GM12801 (cell line): ENCODE measurements around the gene KRTAP20-3.

ENCODE experiments used
- TF ChIP-seq, protein P1 (sequence below): IDR thresholded peaks from one replicate; pipeline ENCODE4 v1.5.1; 2011; ENCODE audit warnings: control low read depth; ENCODE audit not compliant: insufficient read length; ENCODE audit errors: extremely low read depth

The KRTAP20-3 gene

DNA sequence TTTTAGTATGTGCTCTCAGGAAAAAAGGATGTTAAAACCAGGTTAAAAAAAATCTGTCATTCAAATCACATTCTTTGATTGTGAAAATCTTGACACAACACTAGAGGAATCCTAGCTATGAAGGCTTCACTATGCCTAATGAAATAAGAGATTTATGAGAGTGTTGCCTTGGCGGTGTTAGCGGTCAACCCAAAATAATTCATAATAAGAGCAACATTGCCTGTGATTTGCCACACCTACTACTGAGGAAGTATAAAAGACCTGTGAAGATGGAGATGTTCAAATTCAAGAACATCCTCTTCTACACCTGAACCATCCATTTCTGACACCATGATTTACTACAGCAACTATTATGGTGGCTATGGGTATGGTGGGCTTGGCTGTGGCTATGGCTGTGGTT is 26.5 kb upstream of the KRTAP20-3 start, which contains the start of gene KRTAP20-1:
Gene KRTAP20-1 (plus strand): TSS at position 301 of the 400 bp plus-strand sequence. CDS start 30 bp downstream, at position 331.
- TF ChIP-seq, protein P1, sequence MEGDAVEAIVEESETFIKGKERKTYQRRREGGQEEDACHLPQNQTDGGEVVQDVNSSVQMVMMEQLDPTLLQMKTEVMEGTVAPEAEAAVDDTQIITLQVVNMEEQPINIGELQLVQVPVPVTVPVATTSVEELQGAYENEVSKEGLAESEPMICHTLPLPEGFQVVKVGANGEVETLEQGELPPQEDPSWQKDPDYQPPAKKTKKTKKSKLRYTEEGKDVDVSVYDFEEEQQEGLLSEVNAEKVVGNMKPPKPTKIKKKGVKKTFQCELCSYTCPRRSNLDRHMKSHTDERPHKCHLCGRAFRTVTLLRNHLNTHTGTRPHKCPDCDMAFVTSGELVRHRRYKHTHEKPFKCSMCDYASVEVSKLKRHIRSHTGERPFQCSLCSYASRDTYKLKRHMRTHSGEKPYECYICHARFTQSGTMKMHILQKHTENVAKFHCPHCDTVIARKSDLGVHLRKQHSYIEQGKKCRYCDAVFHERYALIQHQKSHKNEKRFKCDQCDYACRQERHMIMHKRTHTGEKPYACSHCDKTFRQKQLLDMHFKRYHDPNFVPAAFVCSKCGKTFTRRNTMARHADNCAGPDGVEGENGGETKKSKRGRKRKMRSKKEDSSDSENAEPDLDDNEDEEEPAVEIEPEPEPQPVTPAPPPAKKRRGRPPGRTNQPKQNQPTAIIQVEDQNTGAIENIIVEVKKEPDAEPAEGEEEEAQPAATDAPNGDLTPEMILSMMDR, result no peak

DNA sequence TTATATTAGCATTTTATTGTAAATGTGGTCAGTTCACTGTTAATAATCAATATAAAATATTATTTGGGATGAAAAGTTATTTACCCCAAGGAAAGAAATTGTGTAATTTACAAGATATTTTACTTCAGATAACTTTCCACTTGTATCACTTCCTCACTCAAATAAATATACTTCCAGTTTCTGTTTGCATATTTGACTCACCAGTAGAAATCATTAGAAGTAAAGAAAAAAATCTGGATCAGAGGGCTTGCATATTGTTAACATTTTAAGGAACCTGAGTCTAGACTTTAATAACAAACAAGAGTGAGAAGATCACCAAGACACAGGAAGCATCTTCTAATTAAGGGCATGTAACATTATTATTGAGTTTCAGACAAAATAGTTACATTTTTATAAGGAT is 22.6 kb upstream of the KRTAP20-3 start:
- TF ChIP-seq, protein P1, result no peak

DNA sequence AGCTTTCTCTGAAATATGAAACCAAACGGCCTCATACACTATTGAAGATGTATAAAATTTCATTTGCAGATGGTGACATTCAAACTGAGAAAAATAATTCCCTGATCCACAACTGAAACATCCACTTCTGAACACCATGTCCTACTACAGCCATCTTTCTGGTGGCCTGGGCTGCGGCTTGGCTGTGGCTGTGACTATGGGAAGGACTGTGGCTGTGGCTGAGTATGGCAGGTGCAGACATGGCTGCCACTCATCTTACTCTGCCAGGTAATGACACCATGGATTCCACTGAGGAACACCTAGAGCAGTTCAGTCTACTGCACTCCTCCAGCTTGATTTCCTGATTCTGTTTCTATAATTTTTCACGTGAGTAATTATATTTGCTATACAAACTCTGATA is 22.1 kb upstream of the KRTAP20-3 start, which contains the start of gene KRTAP20-4:
Gene KRTAP20-4 (plus strand): TSS at position 106 of the 400 bp plus-strand sequence.
- TF ChIP-seq, protein P1, result no peak

DNA sequence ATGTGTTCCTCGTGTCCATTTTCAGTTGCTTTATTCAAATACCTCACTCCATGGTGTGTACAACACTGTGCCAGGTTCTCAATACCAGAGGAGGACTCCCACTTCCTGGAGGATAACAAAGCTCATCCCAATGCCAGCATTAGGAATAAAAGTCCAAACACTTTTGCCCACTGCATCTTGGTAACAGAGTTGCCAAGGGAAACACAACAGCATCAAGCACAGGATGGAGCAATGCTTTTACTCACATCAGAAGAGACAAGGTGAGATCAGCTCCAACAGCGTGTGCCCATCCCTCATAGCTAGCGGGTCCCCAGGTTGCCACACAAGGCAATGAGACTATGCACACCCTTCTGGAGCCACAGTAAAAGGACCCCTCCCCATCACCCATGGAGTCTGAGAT is 19.3 kb upstream of the KRTAP20-3 start:
- TF ChIP-seq, protein P1, result no peak

DNA sequence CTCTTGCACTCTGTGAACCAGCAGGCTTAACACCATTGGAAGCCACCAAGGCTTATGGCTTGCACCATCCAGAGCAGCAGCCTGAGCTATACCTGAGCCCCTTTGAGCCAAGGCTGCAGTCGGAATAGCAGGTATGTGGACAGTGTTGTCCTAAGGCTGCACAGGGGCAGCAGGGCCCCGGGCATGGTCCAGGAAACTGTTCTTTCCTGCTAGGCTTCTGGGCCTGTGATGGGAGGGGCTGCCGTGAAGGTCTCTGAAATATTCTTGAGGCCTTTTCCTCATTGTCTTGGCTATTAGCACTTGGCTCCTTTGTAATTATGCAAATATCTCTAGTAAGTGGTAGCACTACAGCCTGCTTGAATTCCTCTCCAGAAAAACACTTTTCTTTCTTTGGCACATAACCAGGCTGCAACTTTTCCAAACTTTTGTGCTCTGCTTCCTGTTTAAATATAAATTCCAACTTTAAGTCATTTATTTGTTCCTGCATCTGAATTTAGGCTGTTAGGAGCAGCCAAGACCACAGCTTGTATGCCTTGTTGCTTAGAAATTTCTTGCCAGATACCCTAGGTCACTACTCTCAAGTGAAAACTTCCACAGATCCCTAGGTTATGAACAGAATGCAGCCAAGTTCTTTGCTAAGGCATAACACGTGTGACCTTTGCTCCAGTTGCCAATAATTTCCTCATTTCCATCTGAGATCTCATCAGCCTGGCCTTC is 17.1 kb upstream of the KRTAP20-3 start:
- TF ChIP-seq, protein P1, result no peak

DNA sequence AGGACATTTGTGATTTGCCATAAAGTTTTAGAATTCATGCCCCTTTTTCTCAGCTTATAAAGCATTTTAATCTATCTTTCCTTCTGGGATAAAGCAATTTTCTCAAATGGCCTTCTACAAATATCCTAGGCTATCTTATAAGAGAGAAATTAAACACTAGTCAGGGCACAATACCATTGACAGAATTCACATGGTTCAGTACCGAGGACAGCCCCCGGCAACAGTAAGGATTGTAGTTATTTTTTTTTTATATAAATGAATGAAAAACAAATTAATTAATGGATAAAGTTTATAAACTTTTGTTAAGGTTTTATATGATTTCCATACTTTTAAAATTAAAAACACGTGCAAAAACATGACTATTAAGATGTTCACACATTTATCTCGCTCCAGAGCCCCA is 14.6 kb upstream of the KRTAP20-3 start:
- TF ChIP-seq, protein P1, result no peak

DNA sequence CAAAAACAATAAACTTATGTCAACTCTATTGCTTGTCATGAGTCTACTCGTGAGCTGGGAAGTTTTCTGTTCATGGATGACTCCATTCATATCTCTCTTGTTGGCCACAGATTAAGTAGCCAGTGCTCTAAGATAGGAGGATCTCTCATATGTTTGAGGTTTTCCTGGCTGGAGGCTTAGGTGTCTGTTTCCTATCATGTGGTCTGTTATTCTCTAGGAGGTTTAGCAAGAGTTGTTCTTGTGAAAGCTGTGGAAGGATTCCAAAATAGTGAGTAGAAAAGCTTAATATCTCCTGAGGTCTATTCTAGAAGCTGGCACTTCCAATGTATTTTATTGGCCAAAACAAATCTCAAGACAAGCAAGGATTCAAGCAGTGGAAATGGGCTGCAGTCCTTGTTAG is 13.5 kb upstream of the KRTAP20-3 start:
- TF ChIP-seq, protein P1, result no peak
